LNCAP (cell line): Measurements from ENCODE around the gene TEKT2.

Source experiments
- TF ChIP-seq, protein P1 (sequence below): fragments of 450-650 bp; IDR thresholded peaks from 2 replicates; pipeline ENCODE4 v1.5.1; 2017; ENCODE audit warnings: mild to moderate bottlenecking

Gene TEKT2

GRCh38 chr1:36128126-36128904, 44.4 kb downstream of the TEKT2 start:
- TF ChIP-seq, protein P1, sequence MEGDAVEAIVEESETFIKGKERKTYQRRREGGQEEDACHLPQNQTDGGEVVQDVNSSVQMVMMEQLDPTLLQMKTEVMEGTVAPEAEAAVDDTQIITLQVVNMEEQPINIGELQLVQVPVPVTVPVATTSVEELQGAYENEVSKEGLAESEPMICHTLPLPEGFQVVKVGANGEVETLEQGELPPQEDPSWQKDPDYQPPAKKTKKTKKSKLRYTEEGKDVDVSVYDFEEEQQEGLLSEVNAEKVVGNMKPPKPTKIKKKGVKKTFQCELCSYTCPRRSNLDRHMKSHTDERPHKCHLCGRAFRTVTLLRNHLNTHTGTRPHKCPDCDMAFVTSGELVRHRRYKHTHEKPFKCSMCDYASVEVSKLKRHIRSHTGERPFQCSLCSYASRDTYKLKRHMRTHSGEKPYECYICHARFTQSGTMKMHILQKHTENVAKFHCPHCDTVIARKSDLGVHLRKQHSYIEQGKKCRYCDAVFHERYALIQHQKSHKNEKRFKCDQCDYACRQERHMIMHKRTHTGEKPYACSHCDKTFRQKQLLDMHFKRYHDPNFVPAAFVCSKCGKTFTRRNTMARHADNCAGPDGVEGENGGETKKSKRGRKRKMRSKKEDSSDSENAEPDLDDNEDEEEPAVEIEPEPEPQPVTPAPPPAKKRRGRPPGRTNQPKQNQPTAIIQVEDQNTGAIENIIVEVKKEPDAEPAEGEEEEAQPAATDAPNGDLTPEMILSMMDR: no peak

DNA sequence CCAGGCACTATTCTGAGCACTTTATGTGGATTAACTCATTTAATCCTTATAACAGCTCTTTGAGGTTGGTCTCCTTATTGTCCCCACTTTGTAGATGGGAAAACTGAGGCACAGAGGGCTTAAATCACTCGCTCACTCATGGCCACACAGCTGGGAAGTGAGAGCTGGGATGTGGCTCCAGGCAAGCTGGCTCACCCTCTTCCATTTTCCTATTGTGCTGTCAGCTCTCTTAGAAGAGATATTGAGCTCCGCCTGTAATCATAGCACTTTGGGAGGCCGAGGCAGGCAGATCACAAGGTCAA, 45.0 kb downstream of the TEKT2 start:
- TF ChIP-seq, protein P1: no peak

DNA sequence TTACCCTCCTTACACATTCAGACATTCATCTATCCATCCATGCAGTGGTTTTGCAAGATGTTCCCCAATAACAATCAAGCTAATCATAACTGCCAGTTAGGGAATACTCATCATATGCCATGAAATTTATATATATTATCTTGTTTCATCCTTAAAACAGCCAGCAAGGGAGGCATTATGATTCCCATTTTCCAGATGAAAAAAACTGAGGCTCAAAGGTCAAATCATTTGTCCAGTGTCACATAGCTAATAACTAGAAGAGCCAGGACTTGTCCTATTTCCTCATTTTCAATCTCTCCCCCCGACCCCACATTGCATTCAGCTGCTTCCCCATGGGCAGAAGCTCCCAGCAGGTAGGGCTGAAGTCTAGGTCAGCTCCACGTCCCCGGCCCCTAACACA, 48.1 kb downstream of the TEKT2 start:
- TF ChIP-seq, protein P1: no peak

- TF ChIP-seq, protein P1: no peak
Measured at GRCh38 chr1:36133484-36133883, 49.6 kb downstream of the TEKT2 start.

GRCh38 chr1:36134031-36134430, 50.1 kb downstream of the TEKT2 start:
- TF ChIP-seq, protein P1: no peak

DNA sequence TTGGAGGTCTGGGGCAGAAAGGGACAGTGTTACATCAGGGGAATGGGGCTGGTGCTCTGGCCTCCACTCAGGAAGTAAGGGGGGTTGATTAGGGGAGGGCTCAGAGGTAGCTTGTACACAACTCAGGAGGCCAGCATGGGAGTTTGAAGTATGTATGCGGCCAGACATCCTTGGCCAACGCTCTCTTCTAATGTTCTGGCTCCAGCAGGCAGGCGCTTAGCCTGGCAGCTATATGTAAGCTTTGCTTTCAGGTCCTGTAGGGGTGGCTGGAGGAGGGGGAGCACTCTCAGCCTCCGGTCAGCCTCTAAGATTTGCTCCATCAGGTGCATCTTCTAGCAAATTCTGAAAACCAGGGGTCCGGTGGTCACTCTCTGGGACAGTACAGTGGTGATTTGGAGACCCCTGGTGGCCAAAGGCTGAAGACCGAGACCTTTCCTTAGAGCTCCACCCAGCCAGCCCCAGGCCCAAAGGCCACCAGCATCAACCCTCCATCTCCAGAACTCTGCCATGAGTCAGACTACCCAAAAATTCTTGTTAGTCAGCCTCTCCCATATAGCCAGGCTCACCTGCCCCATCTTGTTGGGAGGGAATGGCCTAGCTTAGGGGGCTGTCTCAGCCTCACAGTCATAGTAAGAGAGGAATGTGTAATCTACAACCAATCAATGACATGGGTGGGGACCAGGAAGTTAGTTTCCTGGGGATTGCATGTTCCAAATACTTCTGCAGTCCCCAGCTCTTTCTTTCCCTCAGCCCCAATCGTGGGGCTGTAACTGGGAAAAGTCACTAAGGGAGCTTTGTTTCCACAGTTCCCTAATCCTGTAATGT, 50.8 kb downstream of the TEKT2 start:
- TF ChIP-seq, protein P1: peak; percentile 62

DNA sequence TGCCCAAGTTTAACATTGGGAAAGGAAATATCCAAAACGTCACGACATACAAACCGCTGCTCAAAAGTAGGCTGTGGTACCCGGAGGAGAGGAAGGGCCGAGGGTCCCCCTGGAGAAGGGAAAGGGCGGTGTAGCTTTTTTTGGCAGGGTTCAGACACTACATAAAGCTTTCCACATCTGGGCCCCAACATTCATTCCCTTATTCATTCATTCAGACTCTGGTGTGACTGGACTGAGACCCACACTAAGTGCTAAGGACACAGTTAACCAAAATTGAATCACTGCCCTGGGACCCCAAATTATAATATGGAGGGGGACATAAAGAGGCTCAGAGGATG, 51.4 kb downstream of the TEKT2 start:
- TF ChIP-seq, protein P1: no peak
